Spleen (tissue), 7 donors: ENCODE results near the gene ZDHHC11B.
"Not testable (repeated sequence)": the region's sequence is repeated elsewhere in the genome, so short reads cannot be mapped to it uniquely, and the experiment has no call there.

Experiments used
- CTCF ChIP-seq, 11 experiments: fragments of 200-600 bp in 7 of 11; fragments of 450-650 bp in 4 of 11; sonication (generic) in 4 of 11; IDR thresholded peaks in 8 of 11; conservative IDR thresholded peaks in 3 of 11; 1 replicate in 7 of 11; 2 replicates in 4 of 11; pipeline versions ENCODE4 v1.4.0 to v1.8.0; 2016 to 2021; ENCODE audit warnings: antibody characterized with exemption in 11 of 11, inconsistent platforms in 4 of 11, mild to moderate bottlenecking in 1 of 11
- POLR2A ChIP-seq, 3 donors: fragments of 450-650 bp; IDR thresholded peaks; one replicate each; pipeline ENCODE4 v1.5.1; 2017; ENCODE audit warnings: antibody characterized with exemption in 3 of 3, mild to moderate bottlenecking in 1 of 3
- donor health status: DM: no; HTN: no; CAD: no; lungs with moderate emphysema.
- donor health status: DM: no; HTN: no; CAD: no.
- donor health status: DM: no; HTN: no; CAD: no.

- TF ChIP-seq POLR2A (IDR thresholded peaks at IDR 0.05); CTCF (IDR thresholded peaks at IDR 0.05 in 8 of 11, conservative IDR thresholded peaks at IDR 0.05 in 3 of 11): not testable (repeated sequence)
Measured at GRCh38 chr5:828194-828593, 43.7 kb upstream of the ZDHHC11B start.
